OCI-LY3 (cell line): ENCODE data around the gene LONP1.

Experiments used
- H2AFZ ChIP-seq: fragments of 200-600, 300-600 bp; shearing (Covaris generic); 2 replicates; pipeline ENCODE4 v1.6.0; 2014; ENCODE audit warnings: antibody characterized with exemption, low read depth, low read length
- H3K27ac ChIP-seq: fragments of 200-600, 300-600 bp; sonication (generic); 2 replicates; pipeline ENCODE4 v1.5.1; 2014; ENCODE audit warnings: mild to moderate bottlenecking, low read length, moderate library complexity, mixed read lengths
- H3K27me3 ChIP-seq: fragments of 200-600, 300-600 bp; sonication (generic); 2 replicates; pipeline ENCODE4 v1.6.1; 2014; ENCODE audit warnings: low read depth, low read length, mixed read lengths
- H3K36me3 ChIP-seq: fragments of 200-600, 300-600 bp; sonication (generic); replicated peaks from 2 replicates; pipeline ENCODE3; 2014; ENCODE audit warnings: low read depth, low read length, mixed read lengths
- H3K4me1 ChIP-seq: fragments of 300-600, 200-600 bp; sonication (generic); 2 replicates; pipeline ENCODE4 v1.6.1; 2014; ENCODE audit warnings: low read length, mixed read lengths
- H3K4me2 ChIP-seq: fragments of 200-600, 300-600 bp; sonication (generic); 2 replicates; pipeline ENCODE4 v1.6.1; 2014; ENCODE audit warnings: low read length, mixed read lengths
- H3K4me3 ChIP-seq: fragments of 300-600, 200-600 bp; sonication (generic); 2 replicates; pipeline ENCODE4 v1.5.1; 2014; ENCODE audit warnings: antibody characterized with exemption, mild to moderate bottlenecking, low read length, moderate library complexity
- H3K79me2 ChIP-seq: fragments of 300-600, 200-600 bp; shearing (Covaris generic); 2 replicates; pipeline ENCODE4 v1.6.1; 2014; ENCODE audit warnings: mild to moderate bottlenecking, low read length, mixed read lengths
- H3K9ac ChIP-seq: fragments of 300-600, 200-600 bp; shearing (Covaris generic); 2 replicates; pipeline ENCODE4 v1.6.0; 2014; ENCODE audit warnings: mild to moderate bottlenecking, low read length, moderate library complexity
- H3K9me3 ChIP-seq: fragments of 200-600, 300-600 bp; shearing (Covaris generic); 2 replicates; pipeline ENCODE4 v1.6.1; 2014; ENCODE audit warnings: low read length, mixed read lengths; ENCODE audit not compliant: insufficient read depth
- H4K20me1 ChIP-seq: fragments of 200-600, 300-600 bp; sonication (generic); 2 replicates; pipeline ENCODE4 v1.6.1; 2016; ENCODE audit warnings: low read length, mixed read lengths; ENCODE audit not compliant: insufficient read depth
- EZH2phosphoT487 ChIP-seq: fragments of 200-600 bp; shearing (Covaris generic); IDR thresholded peaks from 2 replicates; pipeline ENCODE4 v1.6.1; 2018; ENCODE audit warnings: antibody characterized with exemption, mixed run types, low read depth
- TF ChIP-seq, protein P1 (sequence below): fragments of 200-600, 300-600 bp; sonication (generic); IDR thresholded peaks from 2 replicates; pipeline ENCODE4 v1.5.1; 2014; ENCODE audit warnings: antibody characterized with exemption, low read length, low read depth

LONP1 gene

DNA sequence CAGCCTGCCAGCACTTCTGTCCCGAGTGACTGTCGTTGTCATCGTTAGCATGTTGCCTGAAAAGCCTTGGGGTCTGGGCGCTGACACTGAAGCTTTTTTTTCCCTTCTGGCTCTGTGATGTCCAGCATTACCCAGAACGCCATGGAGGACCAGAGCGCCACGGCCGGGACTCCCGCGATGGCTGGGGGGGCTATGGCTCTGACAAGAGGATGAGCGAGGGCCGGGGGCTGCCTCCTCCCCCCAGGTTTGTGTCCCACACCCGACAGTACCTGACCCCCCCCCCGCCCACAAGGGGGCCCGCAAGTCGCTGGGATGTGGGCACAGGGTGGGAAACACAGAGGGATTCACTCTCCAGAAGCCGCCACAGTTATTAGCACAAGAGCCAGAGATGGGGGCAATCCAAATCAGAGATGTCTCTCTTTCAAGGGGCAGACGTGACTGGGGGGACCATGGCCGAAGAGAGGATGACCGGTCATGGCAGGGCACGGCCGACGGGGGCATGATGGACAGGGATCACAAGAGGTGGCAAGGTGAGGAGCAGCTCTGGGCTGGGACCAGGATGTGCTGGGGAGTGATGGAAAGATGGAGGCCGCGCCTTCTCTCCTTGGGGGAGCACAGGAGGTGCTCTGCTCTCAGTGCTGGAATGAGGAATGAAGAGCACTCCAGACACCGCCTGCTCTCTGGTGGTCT lies 52.9 kb downstream of the LONP1 start:
- Histone ChIP-seq H3K9ac (no peak overlapping the region), H3K9me3 (no peaks in the 10 kb centered on the region), H2AFZ (no peak overlapping the region), H3K4me1 (no peaks in the 10 kb centered on the region), H4K20me1 (peaks cover 11% of the 10 kb centered on the region; the same call in 1 of the 2 replicates), H3K36me3 (peaks cover 71% of the 10 kb centered on the region), H3K27me3 (no peaks in the 10 kb centered on the region), H3K27ac (no peak overlapping the region), H3K79me2 (peaks cover 12% of the 10 kb centered on the region; the same call in 1 of the 2 replicates), H3K4me3 (no peak overlapping the region), H3K4me2 (no peak overlapping the region)
- TF ChIP-seq, protein P1, sequence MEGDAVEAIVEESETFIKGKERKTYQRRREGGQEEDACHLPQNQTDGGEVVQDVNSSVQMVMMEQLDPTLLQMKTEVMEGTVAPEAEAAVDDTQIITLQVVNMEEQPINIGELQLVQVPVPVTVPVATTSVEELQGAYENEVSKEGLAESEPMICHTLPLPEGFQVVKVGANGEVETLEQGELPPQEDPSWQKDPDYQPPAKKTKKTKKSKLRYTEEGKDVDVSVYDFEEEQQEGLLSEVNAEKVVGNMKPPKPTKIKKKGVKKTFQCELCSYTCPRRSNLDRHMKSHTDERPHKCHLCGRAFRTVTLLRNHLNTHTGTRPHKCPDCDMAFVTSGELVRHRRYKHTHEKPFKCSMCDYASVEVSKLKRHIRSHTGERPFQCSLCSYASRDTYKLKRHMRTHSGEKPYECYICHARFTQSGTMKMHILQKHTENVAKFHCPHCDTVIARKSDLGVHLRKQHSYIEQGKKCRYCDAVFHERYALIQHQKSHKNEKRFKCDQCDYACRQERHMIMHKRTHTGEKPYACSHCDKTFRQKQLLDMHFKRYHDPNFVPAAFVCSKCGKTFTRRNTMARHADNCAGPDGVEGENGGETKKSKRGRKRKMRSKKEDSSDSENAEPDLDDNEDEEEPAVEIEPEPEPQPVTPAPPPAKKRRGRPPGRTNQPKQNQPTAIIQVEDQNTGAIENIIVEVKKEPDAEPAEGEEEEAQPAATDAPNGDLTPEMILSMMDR, result no peak
- no peak for TF ChIP-seq EZH2phosphoT487

DNA sequence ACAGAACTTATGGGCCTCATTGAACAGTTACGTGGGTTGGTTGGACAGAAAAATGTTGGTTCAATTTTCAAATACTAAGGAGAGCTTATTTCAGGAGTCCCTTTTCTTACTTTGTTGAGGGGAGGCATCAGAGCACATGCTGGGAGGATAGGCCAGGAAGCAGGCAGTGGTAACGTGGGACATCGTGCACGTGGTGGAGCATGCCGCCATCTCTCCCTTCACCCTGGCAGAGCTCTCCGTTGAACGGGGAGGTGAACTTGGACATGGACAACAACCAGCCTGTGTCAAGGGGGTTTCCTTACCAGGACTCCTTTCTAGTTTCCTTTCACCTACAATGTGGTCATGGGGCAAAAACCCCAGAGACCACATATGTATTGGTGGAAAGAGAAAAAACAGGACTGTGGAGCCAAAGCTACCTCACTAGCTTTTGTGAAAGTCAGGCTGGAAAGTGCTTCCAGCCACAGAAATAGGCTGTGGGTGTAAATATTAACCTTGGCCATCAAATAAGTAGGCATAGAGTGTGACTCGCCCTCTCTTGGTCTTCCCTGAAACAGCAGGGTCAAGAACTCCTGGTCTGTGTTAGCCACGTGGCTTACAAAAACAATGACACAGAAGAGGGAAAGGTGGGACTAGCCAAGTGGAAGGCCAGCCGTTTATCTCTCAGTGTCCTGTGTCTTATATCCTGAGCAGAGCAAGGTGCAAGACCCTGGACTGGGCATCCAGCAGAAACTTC lies 54.0 kb downstream of the LONP1 start:
- peaks cover 71% of the 10 kb centered on the region for H3K36me3 ChIP-seq
- peaks cover 11% of the 10 kb centered on the region; the same call in 1 of the 2 replicates for H4K20me1 ChIP-seq
- TF ChIP-seq, protein P1, result no peak
- TF ChIP-seq EZH2phosphoT487, result no peak
- H2AFZ ChIP-seq, result no peak overlapping the region
- no peaks in the 10 kb centered on the region for H3K27me3 ChIP-seq
- no peak overlapping the region for H3K9ac ChIP-seq
- no peak overlapping the region for H3K27ac ChIP-seq
- no peaks in the 10 kb centered on the region for H3K4me1 ChIP-seq
- H3K4me2 ChIP-seq, result no peak overlapping the region
- peaks cover 20% of the 10 kb centered on the region; the same call in 1 of the 2 replicates for H3K79me2 ChIP-seq
- H3K4me3 ChIP-seq, result no peak overlapping the region
- no peaks in the 10 kb centered on the region for H3K9me3 ChIP-seq

DNA sequence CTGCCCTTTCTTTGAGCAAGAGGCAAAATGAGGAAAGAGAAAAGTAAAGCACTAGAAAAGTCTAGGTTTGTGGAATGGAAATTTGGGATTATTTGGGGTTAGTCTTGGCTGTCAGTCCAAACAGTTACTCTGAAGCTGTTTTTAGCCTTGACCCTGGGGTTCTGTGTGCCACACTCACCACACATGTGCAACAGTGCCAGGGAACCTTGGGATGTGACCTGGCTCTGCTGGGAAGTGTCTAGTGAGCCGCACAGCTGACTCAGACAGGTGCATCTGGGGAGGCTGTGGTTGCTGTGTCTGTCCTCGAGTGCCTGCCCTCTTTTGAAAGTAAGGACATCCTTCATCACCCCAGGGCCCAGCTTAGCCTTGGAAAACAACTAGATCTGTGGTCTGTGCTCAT lies 55.4 kb downstream of the LONP1 start:
- Histone ChIP-seq H3K4me2 (no peak overlapping the region), H3K9ac (no peak overlapping the region), H4K20me1 (peaks cover 11% of the 10 kb centered on the region; the same call in 1 of the 2 replicates), H3K36me3 (peaks cover 71% of the 10 kb centered on the region), H3K27ac (no peak overlapping the region), H3K9me3 (no peaks in the 10 kb centered on the region), H3K4me3 (no peak overlapping the region), H3K4me1 (no peaks in the 10 kb centered on the region), H2AFZ (no peak overlapping the region), H3K79me2 (peaks cover 20% of the 10 kb centered on the region; the same call in 1 of the 2 replicates), H3K27me3 (no peaks in the 10 kb centered on the region)
- TF ChIP-seq, protein P1, result no peak

DNA sequence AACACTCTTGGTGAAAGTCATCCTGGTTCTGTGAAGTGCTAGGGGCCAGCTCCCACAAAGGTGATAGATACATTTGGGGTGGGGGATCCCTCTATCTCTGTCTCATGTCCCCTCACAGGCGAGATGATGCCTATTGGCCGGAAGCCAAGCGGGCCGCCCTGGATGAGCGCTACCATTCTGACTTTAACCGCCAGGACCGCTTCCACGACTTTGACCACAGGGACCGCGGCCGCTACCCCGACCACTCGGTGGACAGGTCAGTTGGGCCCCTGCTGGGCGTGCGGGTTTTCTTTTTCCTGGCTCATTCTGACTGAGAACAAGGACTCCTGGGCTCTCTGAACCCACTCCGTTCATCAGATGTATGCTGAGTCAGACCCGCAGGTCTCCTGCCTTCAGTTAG lies 56.0 kb downstream of the LONP1 start:
- Histone ChIP-seq H3K27ac (no peak overlapping the region), H3K27me3 (no peaks in the 10 kb centered on the region), H3K9me3 (no peaks in the 10 kb centered on the region), H3K4me3 (no peak overlapping the region), H3K4me2 (no peak overlapping the region), H2AFZ (no peak overlapping the region), H3K4me1 (no peaks in the 10 kb centered on the region), H3K79me2 (peaks cover 17% of the 10 kb centered on the region; the same call in 1 of the 2 replicates), H3K36me3 (peaks cover 65% of the 10 kb centered on the region), H3K9ac (no peak overlapping the region), H4K20me1 (peaks cover 11% of the 10 kb centered on the region; the same call in 1 of the 2 replicates)
- no peak for TF ChIP-seq EZH2phosphoT487
- TF ChIP-seq, protein P1, result no peak
